SW480 (cell line): ENCODE measurements around the gene DSCAM.

Experiments used
- DNase-seq: peaks from one replicate; pipeline ENCODE4 v3.0.0-alpha.2; 2016; ENCODE audit warnings: low spot score

The DSCAM gene

GRCh38 chr21:40610345-40610744 is 236.6 kb downstream of the DSCAM start:
- no peak for DNase-seq

DNA sequence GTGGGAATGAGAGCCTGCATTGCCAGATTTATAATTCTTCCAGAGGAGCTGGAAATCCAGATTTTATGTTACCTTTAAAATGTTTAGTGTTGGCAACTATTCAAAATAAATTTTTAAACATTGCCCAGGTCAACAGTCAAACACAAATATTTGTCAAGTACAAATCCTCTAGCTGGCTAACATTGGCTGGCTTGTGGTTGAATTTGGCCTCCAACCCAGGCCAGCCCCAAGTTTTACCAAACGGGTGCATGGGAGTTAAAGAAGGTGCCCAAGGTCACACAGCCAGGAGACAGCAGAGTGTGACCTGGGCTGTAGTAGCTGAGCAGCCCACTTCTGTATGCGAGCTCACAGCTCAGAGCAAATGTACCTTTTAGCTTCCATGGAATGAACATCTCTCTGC is 240.6 kb downstream of the DSCAM start:
- no peak for DNase-seq

DNA sequence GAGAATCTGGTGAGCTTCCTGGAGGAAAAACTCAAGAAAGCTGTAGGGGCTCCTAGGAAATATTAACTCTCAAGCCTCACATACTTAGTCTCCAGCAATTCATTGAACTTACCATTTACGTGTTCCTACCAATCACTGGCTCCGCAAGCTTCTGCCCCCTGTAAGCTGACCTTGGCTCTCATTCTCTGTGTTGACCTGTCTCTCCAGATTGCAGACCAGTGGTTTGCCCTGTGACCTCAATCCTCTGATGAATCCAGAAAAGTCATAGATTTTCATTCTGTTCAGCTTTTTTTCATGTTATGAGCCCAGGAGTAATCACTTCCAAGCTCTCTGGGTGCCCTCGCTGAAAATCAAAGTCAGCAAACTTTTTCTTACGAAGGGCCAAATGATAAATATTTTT is 241.9 kb downstream of the DSCAM start:
- DNase-seq, result no peak

DNA sequence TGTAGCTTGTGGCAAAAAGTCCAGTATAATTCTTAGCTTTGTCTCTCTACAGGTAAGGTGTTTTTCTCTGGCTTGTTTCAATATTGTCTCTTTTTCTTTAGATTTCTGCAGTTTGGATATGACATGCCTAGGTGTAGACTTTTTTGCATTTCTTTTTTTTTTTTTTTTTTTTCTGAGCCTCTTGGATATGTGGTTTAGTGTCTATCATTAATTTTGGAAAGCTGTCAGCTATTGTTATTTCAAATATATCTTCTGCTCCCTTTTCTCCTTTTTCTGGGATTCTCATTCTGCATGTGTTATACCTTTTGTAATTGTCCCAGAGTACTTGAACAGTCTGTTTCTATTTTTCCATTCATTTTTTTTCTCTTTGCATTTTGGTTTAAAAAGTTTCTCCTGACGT is 243.2 kb downstream of the DSCAM start:
- DNase-seq, result no peak

- DNase-seq, result no peak
These were observed 244.9 kb downstream of the DSCAM start for GRCh38 chr21:40602080-40602479.

DNA sequence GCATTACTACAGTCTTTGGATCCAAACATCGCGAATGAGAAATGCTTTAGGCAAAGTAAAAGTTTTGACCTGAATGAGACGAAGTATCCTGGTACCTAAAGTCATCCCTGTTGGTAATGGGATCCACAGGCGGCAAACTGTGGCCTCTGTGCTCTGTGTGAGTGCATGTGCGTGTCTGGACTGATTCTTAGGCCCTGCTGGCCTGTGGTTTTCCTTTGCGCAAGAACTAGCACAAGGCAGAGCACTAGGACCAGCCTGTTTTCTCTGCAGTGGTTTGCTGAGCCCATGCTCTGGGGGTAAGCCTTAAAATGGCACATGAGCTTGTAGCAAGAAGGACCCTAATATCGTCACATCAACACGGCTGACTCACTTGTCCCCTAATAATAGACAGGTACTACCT is 251.2 kb downstream of the DSCAM start:
- no peak for DNase-seq

DNA sequence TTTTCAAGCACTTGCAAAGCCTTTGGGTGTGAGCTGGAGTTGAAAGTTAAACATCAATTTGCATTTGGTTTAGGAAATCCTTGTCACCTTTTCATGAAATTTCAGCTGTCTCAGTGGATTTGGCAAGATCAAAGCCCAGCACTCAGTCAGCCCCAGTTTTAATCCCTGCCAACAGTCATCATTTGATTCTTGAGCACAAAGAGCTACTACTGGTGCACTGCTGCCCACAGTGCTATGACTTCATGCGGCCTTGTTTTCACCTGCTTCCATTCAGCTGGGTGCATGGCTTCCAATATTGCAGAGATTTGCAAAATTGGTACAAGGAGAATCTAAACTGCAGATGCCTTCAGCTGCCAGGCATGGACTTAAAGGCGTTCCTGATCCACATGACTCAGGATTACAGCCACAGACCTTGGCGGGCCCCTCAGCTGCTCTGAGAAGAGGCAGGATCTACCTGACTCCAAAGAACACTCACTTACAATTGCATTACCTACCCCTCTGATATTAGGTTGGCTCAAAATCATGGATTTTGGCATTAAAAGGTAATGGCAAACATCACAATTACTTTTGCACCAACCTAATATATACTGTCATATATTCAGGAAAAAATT is 259.1 kb downstream of the DSCAM start:
- no peak for DNase-seq

GRCh38 chr21:40586575-40586974 is 260.4 kb downstream of the DSCAM start:
- DNase-seq, result no peak

DNA sequence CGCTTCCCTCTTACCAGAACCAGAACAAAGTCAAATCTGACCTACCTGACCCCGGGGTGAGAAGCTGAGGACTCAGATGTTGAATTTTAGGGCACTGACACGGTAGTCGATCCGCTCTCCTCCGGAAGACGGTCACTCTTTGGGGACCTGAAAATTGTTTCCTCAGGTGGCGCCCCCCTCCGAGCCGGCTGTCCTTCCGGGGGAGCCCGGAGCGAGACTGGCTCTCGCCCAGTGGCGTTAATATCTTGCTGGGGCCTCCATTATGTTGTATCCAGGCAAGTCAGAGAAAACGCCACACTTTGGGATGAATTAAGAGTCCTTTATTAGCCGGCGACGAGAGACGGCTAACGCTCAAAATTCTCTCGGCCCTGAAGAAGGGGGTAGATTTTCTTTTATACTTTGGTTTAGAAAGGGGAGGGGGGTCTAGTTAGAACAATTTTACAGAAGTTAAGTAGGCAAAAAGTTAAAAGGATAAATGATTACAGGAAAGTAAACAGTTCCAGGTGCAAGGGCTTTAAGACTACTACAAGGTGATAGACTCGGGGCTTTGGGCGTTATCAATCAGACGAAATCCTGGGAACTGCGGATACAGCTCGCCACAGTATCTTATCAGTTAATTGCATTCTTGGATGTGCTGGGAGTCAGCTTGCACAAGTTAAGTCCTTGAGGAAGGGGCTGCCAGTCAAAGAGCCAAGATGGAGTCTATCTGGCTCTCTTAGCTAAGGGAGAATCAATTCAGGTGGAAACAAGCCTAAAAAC is 269.5 kb downstream of the DSCAM start:
- DNase-seq, result no peak

GRCh38 chr21:40575976-40576375 is 271.0 kb downstream of the DSCAM start:
- no peak for DNase-seq

GRCh38 chr21:40569357-40569756 is 277.6 kb downstream of the DSCAM start:
- no peak for DNase-seq

DNA sequence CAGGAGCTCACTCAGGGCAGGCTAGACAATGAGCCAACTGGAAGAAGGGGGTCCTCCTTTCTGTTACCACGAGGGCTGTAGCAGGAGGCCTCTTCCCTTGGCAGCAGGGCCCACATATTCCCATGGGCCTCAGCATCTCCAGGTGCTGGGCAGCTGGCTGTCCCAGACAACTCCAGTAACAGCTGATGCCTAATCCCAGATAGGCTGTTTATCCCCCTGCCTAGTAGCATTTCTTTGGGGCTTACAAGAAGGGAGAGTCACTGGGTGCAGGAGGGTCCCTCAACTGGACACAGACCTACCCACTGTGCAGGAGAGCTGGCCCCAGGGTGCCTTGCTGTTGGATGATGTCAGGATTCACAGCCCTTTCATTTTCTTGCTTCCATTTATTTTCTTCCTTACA is 278.2 kb downstream of the DSCAM start:
- DNase-seq, result no peak

DNA sequence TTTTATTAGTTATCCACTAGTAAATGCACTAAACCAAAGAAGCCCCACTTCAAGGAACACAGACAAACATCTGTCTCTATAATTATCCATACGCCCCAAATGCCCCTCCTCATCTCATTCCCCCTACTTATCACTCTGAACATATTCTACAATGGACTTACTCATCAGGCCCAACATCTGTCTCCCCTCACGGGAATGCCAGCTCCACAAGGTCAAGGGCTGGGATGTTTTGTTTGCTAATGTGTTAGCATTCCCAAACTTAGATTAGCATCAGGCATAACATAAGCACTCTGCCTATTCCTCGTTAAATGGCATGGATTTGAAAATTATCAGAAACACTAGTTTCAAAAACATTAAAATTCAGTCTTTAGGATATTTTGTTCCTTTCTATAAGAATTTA is 279.5 kb downstream of the DSCAM start:
- DNase-seq, result no peak

GRCh38 chr21:40566486-40566885 is 280.5 kb downstream of the DSCAM start:
- no peak for DNase-seq

- DNase-seq, result no peak
These were observed 282.6 kb downstream of the DSCAM start for GRCh38 chr21:40564318-40564717.

GRCh38 chr21:40563900-40564299 is 283.1 kb downstream of the DSCAM start:
- no peak for DNase-seq

DNA sequence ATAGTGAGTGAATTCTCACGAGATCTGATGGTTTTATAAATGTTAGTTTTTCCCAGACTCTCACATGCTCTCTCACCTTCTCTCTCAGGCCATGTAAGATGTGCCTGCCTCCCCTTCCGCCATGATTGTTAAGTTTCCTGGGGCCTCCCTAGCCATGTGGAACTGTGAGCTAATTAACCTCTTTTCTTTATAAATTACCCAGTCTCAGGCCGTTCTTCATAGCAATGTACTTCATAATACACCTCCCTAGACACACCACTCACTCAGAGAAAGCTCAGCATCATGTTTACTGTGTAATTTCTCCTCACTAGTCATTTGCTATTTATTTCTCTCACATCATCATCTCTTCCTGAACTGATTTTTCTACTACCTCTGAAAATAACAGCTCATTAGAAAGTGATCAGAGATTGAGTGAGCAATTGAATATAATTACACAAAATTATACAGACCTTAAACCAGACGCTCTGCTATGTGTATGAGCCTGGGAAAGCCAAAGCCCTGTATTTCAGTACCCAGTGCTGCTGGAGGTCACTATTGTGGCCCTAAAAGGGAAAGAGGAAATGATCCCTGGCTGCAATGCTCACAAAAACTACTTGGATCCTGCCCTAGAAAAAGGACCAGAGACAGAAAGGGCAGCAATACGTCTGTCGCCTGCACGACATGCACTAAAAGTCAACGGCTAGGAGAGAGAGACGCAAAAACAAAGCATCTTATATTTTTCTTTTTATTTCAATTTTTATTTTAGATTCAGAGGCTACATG is 284.5 kb downstream of the DSCAM start:
- DNase-seq, result no peak

DNA sequence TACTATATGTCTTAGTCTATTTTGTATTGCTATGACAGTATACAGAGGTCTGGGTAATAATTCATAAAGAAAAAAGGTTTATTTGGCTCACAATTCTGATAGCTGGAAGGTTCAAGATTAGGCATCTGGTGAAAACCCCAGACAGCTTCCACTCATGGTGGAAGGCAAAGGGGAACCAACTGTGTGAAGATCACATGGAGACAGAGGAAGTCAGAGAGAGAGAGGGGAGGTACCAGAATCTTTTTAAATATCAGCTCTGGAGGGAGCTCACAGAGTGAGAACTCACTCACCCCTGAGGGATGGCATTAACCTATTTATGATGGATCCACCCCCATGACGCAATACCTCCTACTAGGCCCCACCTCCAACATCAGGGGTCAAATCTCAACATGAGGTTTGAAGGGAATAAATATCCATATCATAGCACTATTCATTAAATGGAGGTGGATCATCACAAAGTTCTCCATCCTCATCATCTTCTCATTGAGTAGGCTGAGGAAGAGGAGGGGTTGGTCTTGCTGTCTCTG is 290.5 kb downstream of the DSCAM start:
- DNase-seq, result no peak

GRCh38 chr21:40555021-40555528 is 291.9 kb downstream of the DSCAM start:
- DNase-seq, result no peak

GRCh38 chr21:40553781-40554180 is 293.2 kb downstream of the DSCAM start:
- no peak for DNase-seq

- no peak for DNase-seq
These were observed 298.9 kb downstream of the DSCAM start for GRCh38 chr21:40547906-40548513.

GRCh38 chr21:40546647-40547046 is 300.3 kb downstream of the DSCAM start:
- DNase-seq, result no peak
